Adipocyte (in vitro differentiated cells): Measurements from ENCODE around the gene PCOLCE2.

Experiments
- DNase-seq: peaks from one replicate; pipeline ENCODE4 v3.0.0-alpha.2; 2015; ENCODE audit warnings: low read depth
- H3K27me3 ChIP-seq: replicated peaks from 2 replicates; pipeline ENCODE4 v1.7.0; 2013; ENCODE audit warnings: mild to moderate bottlenecking, low read length, moderate library complexity; ENCODE audit not compliant: control insufficient read depth, insufficient read depth
- H3K36me3 ChIP-seq: 2 replicates; pipeline ENCODE4 v1.7.0; 2013; ENCODE audit warnings: low read length, mild to moderate bottlenecking, moderate library complexity; ENCODE audit not compliant: control insufficient read depth, insufficient read depth, severe bottlenecking
- H3K4me1 ChIP-seq: 2 replicates; pipeline ENCODE4 v1.7.0; 2013; ENCODE audit warnings: mild to moderate bottlenecking, low read length, moderate library complexity; ENCODE audit not compliant: control insufficient read depth, insufficient read depth
- H3K4me3 ChIP-seq: 2 replicates; pipeline ENCODE4 v1.7.0; 2013; ENCODE audit warnings: mild to moderate bottlenecking, low read length, moderate library complexity
- H3K9ac ChIP-seq: 2 replicates; pipeline ENCODE4 v1.7.0; 2013; ENCODE audit warnings: mild to moderate bottlenecking, low read length, moderate library complexity
- H3K9me3 ChIP-seq: 2 replicates; pipeline ENCODE4 v1.7.0; 2013; ENCODE audit warnings: mild to moderate bottlenecking, low read length, moderate library complexity; ENCODE audit not compliant: control insufficient read depth

PCOLCE2 gene

DNA sequence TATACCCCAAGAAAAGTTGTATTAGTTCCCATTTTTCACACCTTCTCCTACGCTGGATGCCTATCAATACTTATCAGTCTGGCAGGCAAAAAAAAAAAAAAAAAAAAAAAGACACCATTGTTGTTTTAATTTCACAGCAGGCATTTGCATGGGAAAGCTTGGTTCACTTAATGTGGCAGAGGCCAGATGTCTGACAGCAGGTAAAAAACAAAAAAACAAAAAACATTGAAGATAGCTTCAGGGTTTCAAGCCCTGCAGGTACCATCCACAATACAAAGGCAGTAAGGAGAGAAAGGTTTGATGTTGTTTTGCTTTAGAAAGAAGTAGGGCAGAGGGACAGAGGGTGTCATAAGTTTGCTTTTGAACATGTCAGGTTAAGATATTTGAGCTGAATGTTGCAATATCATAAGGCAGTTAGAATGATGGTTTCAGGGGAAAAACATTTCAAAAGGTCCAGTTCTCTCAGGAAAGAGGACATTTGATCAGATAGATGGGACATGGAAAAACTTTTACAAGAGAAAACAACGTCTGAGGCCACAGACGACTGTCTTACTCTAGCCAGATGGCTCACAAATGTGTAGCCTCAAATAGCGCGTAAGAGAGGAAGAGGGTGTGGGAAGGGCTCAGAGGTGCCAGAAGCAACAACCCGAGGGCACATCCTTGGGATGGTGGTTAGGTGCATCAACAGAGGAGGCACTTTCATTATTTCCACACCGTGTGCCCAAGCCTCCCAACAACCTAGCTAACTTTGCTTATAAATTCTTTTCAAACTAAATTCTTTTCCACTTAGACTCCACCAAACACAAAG is 25.7 kb downstream of the PCOLCE2 start:
- Histone ChIP-seq H3K4me1 (peaks cover 13% of the 10 kb centered on the region), H3K9ac (no peak overlapping the region), H3K36me3 (peaks cover 11% of the 10 kb centered on the region), H3K4me3 (peak overlapping the region; percentile 53), H3K9me3 (no peaks in the 10 kb centered on the region), H3K27me3 (no peaks in the 10 kb centered on the region)
- peak; percentile 61 for DNase-seq

DNA sequence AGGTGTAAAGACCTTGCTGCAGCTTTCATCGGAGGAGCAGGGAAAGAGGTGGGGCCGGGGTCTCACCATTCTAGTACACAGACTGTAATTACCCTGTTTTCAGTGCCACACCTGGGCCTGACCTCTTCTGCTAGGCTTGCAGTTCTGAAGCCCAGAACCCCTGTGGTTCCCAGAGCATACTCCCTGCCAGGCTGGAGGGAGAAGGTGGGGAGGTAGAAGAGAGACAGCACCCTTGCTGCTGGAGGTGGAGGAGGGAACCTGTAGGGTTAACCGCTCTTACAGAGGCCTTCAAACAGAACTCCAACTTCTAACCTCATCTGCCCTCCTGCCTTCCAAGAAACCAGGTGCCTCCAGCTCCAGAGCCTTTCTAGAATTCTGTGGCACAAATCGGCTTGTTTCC is 27.0 kb downstream of the PCOLCE2 start:
- Histone ChIP-seq H3K9me3 (no peaks in the 10 kb centered on the region), H3K27me3 (no peaks in the 10 kb centered on the region), H3K4me1 (peaks cover 13% of the 10 kb centered on the region), H3K9ac (no peak overlapping the region), H3K36me3 (peaks cover 11% of the 10 kb centered on the region), H3K4me3 (no peak overlapping the region)
- DNase-seq = no peak

DNA sequence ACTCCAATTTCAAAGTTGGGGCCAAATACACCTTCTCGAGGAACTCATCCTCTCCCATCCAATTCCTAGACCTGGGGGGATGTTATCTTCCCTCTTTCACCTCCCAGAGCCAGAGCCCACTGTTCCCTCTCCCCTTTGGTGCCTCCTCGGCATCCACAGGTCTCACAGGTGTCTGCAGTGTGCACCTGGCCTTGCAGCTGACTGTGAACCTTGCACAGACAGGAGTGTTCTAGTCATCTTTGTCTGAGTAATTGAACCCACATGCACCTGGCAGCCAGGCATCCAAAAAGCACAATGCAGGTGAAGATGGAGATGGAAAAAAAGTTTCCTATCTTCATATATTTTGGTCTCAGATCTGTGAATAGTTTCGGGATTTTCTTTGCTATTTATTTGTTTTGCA is 30.8 kb downstream of the PCOLCE2 start:
- no peak overlapping the region for H3K9ac ChIP-seq
- H3K4me3 ChIP-seq = no peak overlapping the region
- no peak for DNase-seq
- no peaks in the 10 kb centered on the region for H3K9me3 ChIP-seq
- no peaks in the 10 kb centered on the region for H3K27me3 ChIP-seq
- H3K36me3 ChIP-seq = peaks cover 6% of the 10 kb centered on the region
- peaks cover 19% of the 10 kb centered on the region for H3K4me1 ChIP-seq

DNA sequence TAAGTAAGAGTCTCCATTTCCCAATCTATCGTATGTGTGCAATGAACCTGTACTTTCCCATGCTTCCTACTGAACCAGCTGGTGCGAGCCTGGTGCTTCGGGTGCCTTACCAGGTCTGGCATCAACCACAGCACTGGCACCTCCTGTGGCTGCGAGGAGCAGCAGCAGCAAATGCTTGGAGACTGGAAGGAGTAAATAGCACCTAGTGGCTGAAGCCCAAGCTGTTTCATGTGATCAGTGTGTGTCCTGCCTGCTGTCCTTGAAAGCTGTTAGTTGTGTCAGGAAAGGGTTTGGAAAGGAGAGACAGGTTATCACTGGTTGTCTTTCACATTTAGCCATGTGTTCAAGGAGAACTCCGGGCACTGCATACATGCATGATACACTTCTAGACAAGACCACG is 31.8 kb downstream of the PCOLCE2 start:
- no peaks in the 10 kb centered on the region for H3K27me3 ChIP-seq
- no peaks in the 10 kb centered on the region for H3K9me3 ChIP-seq
- H3K36me3 ChIP-seq = peaks cover 4% of the 10 kb centered on the region
- H3K9ac ChIP-seq = no peak overlapping the region
- DNase-seq = no peak
- H3K4me3 ChIP-seq = no peak overlapping the region
- peaks cover 20% of the 10 kb centered on the region for H3K4me1 ChIP-seq

DNA sequence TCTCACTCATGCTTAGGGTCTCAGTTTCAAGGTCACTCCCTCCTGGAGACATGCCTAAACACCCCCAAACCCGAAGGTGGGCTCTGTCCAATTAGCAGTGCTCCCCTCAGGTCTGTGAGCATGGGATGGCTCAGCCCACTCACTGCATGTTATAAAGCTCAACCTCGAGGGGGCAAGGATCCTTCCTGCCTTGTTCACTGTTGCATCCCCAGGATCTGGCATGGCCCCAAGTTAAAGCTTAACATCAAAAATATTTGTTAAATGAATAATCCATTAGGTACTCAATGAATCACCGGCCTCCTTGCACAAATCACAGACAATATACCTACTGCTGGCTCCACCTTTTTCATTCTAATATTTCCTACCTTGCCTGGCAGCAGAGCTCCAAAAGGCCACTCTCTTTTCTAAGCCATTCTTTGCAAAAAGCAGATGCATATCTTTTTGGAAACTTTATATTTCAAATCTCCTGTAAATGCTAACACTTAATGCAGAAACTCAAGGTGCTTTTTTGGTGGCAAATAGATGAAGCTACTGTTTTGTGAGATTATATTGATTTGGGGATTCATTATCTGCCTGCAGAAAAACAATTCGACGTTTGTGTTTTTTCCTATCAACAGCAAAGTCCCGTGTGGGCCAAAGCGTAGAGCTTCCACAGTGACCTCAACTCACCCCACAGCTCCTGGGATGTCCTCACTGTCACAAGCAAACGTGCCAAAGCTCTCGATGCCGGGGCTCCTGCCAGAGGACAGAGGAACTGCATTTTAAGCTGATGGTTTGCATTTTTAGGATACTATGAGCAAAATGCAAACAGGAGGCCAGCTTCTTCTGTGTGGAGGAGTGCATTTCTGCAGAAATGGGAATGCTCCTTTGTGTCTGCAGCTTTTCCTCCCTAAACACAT is 35.4 kb downstream of the PCOLCE2 start:
- Histone ChIP-seq H3K36me3 (no peaks in the 10 kb centered on the region), H3K9me3 (peaks cover 6% of the 10 kb centered on the region), H3K4me3 (peak overlapping the region; percentile 31), H3K4me1 (peaks cover 50% of the 10 kb centered on the region), H3K27me3 (no peaks in the 10 kb centered on the region), H3K9ac (peak overlapping the region; percentile 35)
- peak; percentile 2 for DNase-seq

DNA sequence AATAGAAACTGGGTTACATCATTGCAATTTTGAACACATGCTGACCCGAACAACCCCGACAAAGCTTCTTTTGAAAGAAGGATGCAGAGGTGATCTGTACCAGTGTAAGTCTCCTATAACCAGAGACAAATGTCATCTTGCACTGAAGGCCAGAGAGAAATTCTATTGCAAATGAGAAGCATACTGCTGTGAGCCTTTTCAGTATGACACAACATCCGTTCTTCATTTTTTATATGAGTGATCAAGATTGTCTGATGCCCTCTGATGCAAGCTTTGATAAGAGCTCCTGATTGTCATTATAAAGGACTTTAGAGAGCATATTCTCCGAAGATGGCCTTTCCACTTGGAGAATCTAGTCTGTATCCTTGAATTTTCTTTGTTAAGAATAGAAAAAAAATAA is 36.9 kb downstream of the PCOLCE2 start:
- DNase-seq = no peak
- H3K9me3 ChIP-seq = peaks cover 6% of the 10 kb centered on the region
- H3K27me3 ChIP-seq = no peaks in the 10 kb centered on the region
- H3K36me3 ChIP-seq = peaks cover 11% of the 10 kb centered on the region
- H3K4me3 ChIP-seq = no peak overlapping the region
- no peak overlapping the region for H3K9ac ChIP-seq
- H3K4me1 ChIP-seq = peaks cover 60% of the 10 kb centered on the region

DNA sequence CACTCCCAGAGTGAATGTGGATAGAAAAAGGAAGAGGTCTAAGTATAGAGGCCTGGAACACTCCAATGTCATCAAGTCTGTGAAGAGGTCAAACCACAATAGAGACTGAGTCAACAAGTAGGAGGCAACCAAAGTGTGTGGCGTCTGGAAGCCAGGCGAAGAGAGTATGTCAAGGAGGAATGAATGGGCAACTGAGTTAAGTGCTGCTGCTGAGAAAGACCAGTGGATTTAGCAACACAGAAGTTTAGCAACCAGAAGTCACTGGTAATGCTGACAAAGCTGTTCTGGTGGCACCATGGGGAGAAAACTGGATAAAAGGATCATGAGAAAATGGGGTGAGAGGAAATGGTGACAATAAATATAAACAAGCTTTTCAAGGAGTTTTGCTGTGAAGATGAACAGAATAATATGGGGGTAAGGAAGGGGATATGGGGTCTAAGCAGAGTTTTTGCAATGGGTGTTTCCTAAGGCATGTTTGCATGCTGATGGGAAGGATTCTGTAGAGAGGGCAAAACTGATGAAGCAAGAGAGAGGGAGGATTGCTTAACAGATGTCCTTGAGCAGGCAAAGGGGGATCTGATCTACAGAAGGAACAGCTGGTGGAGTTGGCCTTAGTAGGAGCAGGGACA is 38.4 kb downstream of the PCOLCE2 start:
- H3K36me3 ChIP-seq = peaks cover 14% of the 10 kb centered on the region
- H3K4me1 ChIP-seq = peaks cover 64% of the 10 kb centered on the region
- DNase-seq = peak; percentile 68

DNA sequence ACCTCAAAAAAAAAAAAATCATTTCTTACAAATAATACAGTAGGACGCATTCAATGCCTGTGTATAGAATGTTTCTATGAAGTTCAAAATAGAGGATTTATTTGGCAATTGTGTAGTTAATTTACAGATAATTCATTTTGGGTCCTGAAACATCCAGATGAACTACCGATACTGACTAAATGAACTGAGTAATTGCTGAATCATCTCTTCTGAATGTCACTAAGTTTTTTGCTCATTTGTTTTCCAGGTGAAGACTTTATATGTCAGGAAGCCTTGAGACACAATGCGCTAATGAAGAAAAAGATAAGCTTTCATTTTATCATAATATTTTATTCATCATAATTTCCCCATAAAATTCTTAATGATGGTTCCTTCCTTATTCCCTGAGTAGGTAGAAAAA is 39.7 kb downstream of the PCOLCE2 start:
- Histone ChIP-seq H3K36me3 (peaks cover 22% of the 10 kb centered on the region), H3K9me3 (peaks cover 6% of the 10 kb centered on the region), H3K9ac (no peak overlapping the region), H3K4me1 (peaks cover 58% of the 10 kb centered on the region), H3K27me3 (no peaks in the 10 kb centered on the region), H3K4me3 (no peak overlapping the region)
- no peak for DNase-seq

More for the DNA sequence above, 38.4 kb downstream of the PCOLCE2 start:
- Histone ChIP-seq H3K4me3 (peak overlapping the region; percentile 14), H3K27me3 (no peaks in the 10 kb centered on the region), H3K9me3 (peaks cover 6% of the 10 kb centered on the region), H3K9ac (peak overlapping the region; percentile 25)

DNA sequence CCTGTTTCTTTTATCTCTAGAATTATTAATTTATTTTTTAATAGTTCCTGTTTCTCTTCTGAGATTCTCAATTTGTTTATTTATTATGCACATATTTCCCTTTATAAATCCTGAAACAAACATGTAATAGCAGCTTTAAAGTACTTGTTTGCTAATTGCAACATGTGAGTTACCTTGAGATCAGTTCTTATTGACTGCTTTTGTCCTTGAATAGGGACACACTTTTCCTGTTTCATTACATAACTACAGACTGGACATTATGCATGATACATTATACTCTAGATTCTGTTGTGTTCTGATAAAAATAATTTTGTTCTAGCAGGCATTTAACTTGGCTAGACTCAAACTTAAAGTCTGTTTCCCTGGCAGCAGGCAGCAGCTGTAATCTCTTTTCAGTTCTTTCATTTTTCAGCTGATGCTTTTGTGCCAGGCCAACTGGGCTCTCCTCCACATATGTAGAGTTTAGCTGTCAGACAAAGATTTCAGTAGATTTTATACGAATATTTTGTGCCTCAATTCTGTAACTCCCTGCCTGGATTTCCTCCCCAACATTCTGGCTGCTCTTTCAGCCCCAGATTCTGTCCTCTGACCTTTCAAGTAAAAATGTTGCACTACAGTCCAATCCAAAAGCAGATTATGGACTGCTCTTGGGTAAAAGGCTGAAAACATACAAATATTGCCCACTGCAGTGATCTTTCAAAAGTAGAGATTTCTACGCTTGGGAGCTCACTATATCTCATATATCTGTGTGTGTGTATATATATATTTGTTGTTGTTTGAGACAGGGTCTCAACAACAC is 41.9 kb downstream of the PCOLCE2 start:
- DNase-seq = no peak
- H3K9me3 ChIP-seq = peaks cover 6% of the 10 kb centered on the region
- no peaks in the 10 kb centered on the region for H3K27me3 ChIP-seq
- H3K4me1 ChIP-seq = peaks cover 43% of the 10 kb centered on the region
- peaks cover 34% of the 10 kb centered on the region for H3K36me3 ChIP-seq
- no peak overlapping the region for H3K4me3 ChIP-seq
- peak overlapping the region; percentile 7 for H3K9ac ChIP-seq

DNA sequence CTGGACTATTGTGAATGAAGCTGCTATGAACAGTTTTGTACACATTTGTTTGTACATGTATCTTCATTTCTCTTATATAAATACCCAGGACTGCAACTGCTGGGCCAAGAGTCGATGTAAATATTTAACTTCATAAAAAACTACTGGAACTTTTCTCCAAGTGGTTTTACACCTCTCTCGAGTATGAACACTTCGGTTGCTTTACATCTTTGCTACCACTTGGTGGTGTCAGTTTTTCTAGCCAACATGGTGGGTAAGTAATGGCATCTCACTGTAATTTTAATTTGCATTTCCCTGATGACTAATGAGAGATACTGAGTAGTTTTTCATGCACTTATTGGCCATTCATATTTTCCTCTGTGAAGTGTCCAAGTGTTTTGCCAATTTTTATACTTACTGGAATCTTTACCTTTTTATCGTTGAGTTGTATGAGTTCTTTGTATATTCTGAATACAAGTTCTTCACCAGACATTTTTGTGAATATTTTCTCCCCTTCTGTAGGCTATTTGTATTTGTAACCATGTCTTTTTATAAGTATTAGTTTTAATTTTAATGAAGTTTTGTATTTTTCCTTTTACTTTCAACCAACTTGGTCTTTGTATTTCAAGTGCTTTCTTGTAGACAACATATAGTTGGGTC is 44.4 kb downstream of the PCOLCE2 start:
- DNase-seq = peak; percentile 43
- Histone ChIP-seq H3K9ac (no peak overlapping the region), H3K4me3 (no peak overlapping the region), H3K9me3 (no peaks in the 10 kb centered on the region), H3K36me3 (peaks cover 42% of the 10 kb centered on the region), H3K4me1 (peaks cover 19% of the 10 kb centered on the region), H3K27me3 (no peaks in the 10 kb centered on the region)
